Skeletal muscle cell (primary cell): ENCODE measurements around the gene ZFR2.
"Not testable (repeated sequence)": the region's sequence is repeated elsewhere in the genome, so short reads cannot be mapped to it uniquely, and the experiment has no call there.

Source experiments
- DNase-seq: peaks from one replicate; pipeline ENCODE4 v3.0.0-alpha.2; 2010; ENCODE audit warnings: low read depth
- H3K4me3 ChIP-seq: 2 replicates; pipeline ENCODE4 v1.5.1; 2011; ENCODE audit warnings: low read depth, mild to moderate bottlenecking, control low read depth, low read length, moderate library complexity

Gene ZFR2

GRCh38 chr19:3868770-3869456, at the start of gene ZFR2:
TSS of gene ZFR2 (minus strand) at chr19:3869038. CDS start at chr19:3869017, 21 bp downstream.
- no peak within 1 kb of the TSS for H3K4me3 ChIP-seq
- DNase-seq = no peak

- H3K4me3 ChIP-seq = no peak overlapping the region
- no peak for DNase-seq
These were observed 47.2 kb upstream of the ZFR2 start for GRCh38 chr19:3916033-3916432.

- no peak overlapping the region for H3K4me3 ChIP-seq
- no peak for DNase-seq
These were observed 45.4 kb upstream of the ZFR2 start for GRCh38 chr19:3914199-3914598.

- no peak overlapping the region for H3K4me3 ChIP-seq
- no peak for DNase-seq
These were observed 41.3 kb upstream of the ZFR2 start for GRCh38 chr19:3910105-3910504.

- H3K4me3 ChIP-seq = no peak overlapping the region
- no peak for DNase-seq
These were observed 39.6 kb upstream of the ZFR2 start for GRCh38 chr19:3908266-3909054.

- no peak for DNase-seq
- no peak overlapping the region for H3K4me3 ChIP-seq
These were observed 38.9 kb upstream of the ZFR2 start for GRCh38 chr19:3907626-3908265.

GRCh38 chr19:3904233-3904632, 35.4 kb upstream of the ZFR2 start:
- no peak for DNase-seq
- no peak overlapping the region for H3K4me3 ChIP-seq

GRCh38 chr19:3902317-3902973, 33.6 kb upstream of the ZFR2 start:
- DNase-seq = no peak
- H3K4me3 ChIP-seq = no peak overlapping the region

GRCh38 chr19:3899531-3900294, 30.9 kb upstream of the ZFR2 start:
- DNase-seq = no peak
- H3K4me3 ChIP-seq = no peak overlapping the region

GRCh38 chr19:3898426-3898825, 29.6 kb upstream of the ZFR2 start:
- H3K4me3 ChIP-seq = no peak overlapping the region
- DNase-seq = no peak

- H3K4me3 ChIP-seq = no peak overlapping the region
- no peak for DNase-seq
These were observed 29.1 kb upstream of the ZFR2 start for GRCh38 chr19:3897936-3898335.

- no peak for DNase-seq
- H3K4me3 ChIP-seq = no peak overlapping the region
These were observed 26.9 kb upstream of the ZFR2 start for GRCh38 chr19:3895788-3896187.

- H3K4me3 ChIP-seq, DNase-seq: not testable (repeated sequence)
These were observed 26.1 kb upstream of the ZFR2 start for GRCh38 chr19:3894959-3895358.

- no peak for DNase-seq
- H3K4me3 ChIP-seq = no peak overlapping the region
These were observed 24.8 kb upstream of the ZFR2 start for GRCh38 chr19:3893509-3894179.

GRCh38 chr19:3890591-3890990, 21.8 kb upstream of the ZFR2 start:
- H3K4me3 ChIP-seq = no peak overlapping the region
- no peak for DNase-seq

GRCh38 chr19:3882041-3882384, 13.2 kb upstream of the ZFR2 start:
- H3K4me3 ChIP-seq = no peak overlapping the region
- DNase-seq = no peak

GRCh38 chr19:3881272-3882040, 12.6 kb upstream of the ZFR2 start:
- DNase-seq = no peak
- no peak overlapping the region for H3K4me3 ChIP-seq
